ENCODE measurements around the gene REX1BD. TPM values are rescaled to one million over a fixed set of nuclear protein-coding genes. Genes with fewer than 3 reads are reported as not detected.

Gene REX1BD
- total RNA-seq, 4 donors from 2014 or later = 29.7 to 295 (median 74.2) TPM

GRCh38 chr19:18608805-18609716 lies 20.5 kb downstream of the REX1BD start:
- TF ChIP-seq POLR2A (IDR thresholded peaks at IDR 0.05) = no peak
- TF ChIP-seq, protein P1, sequence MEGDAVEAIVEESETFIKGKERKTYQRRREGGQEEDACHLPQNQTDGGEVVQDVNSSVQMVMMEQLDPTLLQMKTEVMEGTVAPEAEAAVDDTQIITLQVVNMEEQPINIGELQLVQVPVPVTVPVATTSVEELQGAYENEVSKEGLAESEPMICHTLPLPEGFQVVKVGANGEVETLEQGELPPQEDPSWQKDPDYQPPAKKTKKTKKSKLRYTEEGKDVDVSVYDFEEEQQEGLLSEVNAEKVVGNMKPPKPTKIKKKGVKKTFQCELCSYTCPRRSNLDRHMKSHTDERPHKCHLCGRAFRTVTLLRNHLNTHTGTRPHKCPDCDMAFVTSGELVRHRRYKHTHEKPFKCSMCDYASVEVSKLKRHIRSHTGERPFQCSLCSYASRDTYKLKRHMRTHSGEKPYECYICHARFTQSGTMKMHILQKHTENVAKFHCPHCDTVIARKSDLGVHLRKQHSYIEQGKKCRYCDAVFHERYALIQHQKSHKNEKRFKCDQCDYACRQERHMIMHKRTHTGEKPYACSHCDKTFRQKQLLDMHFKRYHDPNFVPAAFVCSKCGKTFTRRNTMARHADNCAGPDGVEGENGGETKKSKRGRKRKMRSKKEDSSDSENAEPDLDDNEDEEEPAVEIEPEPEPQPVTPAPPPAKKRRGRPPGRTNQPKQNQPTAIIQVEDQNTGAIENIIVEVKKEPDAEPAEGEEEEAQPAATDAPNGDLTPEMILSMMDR (IDR thresholded peaks at IDR 0.05) = no peak
- intact Hi-C loops (cut with DNase I; ENCODE audit: low total_unique reads) = no loop called here
- H3K4me3 ChIP-seq = no peak overlapping the region
- H3K9me3 ChIP-seq = no peaks in the 10 kb centered on the region
- peaks cover 49 to 52% of the 10 kb centered on the region in 2 donors for H3K27me3 ChIP-seq
- no peaks in the 10 kb centered on the region for H3K36me3 ChIP-seq
- H3K4me1 ChIP-seq = peaks cover 0 to 24% of the 10 kb centered on the region in 2 donors
- no peak overlapping the region for H3K27ac ChIP-seq
- no peak for DNase-seq

DNA sequence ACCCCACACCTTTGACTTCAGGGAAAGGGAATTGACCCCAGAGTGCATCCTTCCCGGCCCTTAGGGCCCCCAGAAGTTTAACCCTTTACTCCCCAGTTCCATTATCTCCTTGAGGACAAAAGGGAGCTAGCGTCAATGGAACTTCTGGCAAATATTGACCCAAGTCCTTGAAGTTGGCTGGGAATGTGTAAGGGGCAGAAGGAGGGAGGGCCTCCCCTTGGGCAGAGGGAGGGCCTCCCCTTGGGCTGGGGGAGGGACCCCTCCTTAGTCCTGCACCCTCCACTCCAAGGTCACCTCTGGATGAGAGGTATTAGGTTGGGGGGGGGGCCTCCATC lies 21.1 kb downstream of the REX1BD start:
- no peak for DNase-seq
- no peak overlapping the region for H3K27ac ChIP-seq
- no peaks in the 10 kb centered on the region for H3K9me3 ChIP-seq
- H3K27me3 ChIP-seq = peaks cover 44 to 52% of the 10 kb centered on the region in 2 donors
- no peaks in the 10 kb centered on the region for H3K36me3 ChIP-seq
- intact Hi-C loops (cut with DNase I; ENCODE audit: low total_unique reads) = no loop called here
- peaks cover 0 to 24% of the 10 kb centered on the region in 2 donors for H3K4me1 ChIP-seq
- no peak overlapping the region for H3K4me3 ChIP-seq
- TF ChIP-seq POLR2A (IDR thresholded peaks at IDR 0.05) = no peak
- TF ChIP-seq, protein P1 (IDR thresholded peaks at IDR 0.05) = no peak

DNA sequence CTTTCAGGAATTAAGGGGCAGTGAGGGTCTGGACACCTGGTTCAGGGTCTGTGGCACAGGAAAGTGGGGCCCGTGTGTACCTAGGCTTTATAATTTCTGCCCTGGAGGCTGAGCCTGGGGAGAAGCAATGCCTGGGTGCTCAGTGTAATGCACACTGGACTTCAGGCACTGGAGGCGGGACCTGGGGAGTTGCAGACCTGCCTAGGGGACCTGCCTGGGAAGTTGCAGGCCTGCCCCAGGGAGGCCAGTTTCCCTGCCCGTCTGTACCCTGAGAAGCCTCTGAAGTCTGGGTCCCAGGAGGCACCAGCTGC lies 21.6 kb downstream of the REX1BD start:
- Histone ChIP-seq H3K9me3 (no peaks in the 10 kb centered on the region), H3K4me1 (peaks cover 0 to 24% of the 10 kb centered on the region in 2 donors), H3K27me3 (peaks cover 40 to 52% of the 10 kb centered on the region in 2 donors), H3K27ac (no peak overlapping the region), H3K36me3 (no peaks in the 10 kb centered on the region), H3K4me3 (no peak overlapping the region)
- intact Hi-C loops (cut with DNase I; ENCODE audit: low total_unique reads) = no loop called here
- TF ChIP-seq, protein P1 (IDR thresholded peaks at IDR 0.05) = no peak
- no peak for TF ChIP-seq POLR2A (IDR thresholded peaks at IDR 0.05)
- no peak for DNase-seq

DNA sequence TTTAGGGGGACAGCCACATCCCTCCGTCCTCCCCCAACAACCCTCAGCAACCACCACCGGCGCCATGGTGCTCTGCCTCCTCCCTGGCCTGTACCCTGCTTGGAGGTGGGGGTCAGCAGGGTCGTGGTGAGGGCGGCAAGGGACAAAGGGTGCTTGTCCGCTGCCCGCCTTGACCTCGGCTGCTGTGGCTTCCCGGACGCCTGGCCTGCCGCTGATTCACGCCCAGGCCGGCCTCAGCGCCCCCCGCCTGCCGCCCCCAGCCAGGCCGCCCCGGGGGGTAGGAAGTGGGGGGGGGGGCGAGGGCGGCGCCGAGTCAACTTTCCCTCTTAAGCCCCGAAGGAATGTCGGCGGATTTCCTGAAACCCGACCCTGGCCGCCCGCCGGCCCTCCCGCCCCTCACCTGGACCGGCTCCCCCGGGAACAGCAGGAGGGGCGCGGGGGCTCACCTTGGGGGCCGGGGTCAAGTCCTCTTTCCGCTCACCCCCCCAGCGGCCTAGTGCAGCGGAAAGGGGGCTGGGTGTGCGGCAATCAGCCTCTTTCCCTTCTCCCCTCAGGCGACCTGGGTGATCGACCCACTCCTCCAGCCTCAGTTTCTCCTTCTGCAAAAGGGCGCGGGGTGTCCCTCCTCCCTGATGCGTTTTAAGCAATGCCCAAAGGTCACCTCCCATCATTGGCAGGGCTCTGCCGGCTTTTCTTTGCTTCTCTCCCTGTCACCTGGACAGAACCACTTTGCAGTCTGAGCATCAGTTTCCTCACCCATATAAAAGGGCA lies 22.1 kb downstream of the REX1BD start:
- H3K36me3 ChIP-seq = no peaks in the 10 kb centered on the region
- H3K4me3 ChIP-seq = no peak overlapping the region
- no peak for DNase-seq
- TF ChIP-seq, protein P1 (IDR thresholded peaks at IDR 0.05) = no peak
- no peak for TF ChIP-seq POLR2A (IDR thresholded peaks at IDR 0.05)
- no peaks in the 10 kb centered on the region for H3K9me3 ChIP-seq
- peaks cover 35 to 52% of the 10 kb centered on the region in 2 donors for H3K27me3 ChIP-seq
- H3K27ac ChIP-seq = no peak overlapping the region
- intact Hi-C loops (cut with DNase I; ENCODE audit: low total_unique reads) = no loop called here
- peaks cover 0 to 24% of the 10 kb centered on the region in 2 donors for H3K4me1 ChIP-seq

Data from uterus (tissue), 4 donors.